HuH-7 (cell line): ENCODE data around the gene TRIM29.

Experiments used
- DNase-seq: peaks from one replicate; pipeline ENCODE4 v3.0.0; 2011; ENCODE audit warnings: low spot score

TRIM29 gene

GRCh38 chr11:120139316-120140069 lies 1.6 kb upstream of the TRIM29 start:
- no peak for DNase-seq

DNA sequence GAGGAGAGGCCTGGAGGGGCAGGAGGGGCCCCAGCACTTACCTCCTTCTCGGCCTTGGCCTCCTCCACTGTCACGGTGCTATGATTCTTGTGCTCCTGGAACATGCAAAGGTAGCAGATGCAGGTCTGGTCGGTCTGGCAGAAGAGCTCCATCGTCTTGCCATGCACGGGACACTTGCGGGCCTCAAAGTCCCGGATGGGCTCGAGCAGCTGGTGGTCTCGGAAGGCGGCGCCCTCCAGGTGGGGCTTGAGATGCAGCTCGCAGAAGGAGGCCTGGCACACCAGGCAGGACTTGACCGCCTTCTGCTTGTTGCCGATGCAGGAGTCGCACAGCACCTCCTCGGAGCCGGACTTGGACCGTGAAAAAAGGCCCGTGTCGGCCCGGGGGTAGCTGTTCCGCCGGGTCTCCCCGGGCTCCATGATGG lies 714 bp downstream of the TRIM29 start:
- DNase-seq: no peak

DNA sequence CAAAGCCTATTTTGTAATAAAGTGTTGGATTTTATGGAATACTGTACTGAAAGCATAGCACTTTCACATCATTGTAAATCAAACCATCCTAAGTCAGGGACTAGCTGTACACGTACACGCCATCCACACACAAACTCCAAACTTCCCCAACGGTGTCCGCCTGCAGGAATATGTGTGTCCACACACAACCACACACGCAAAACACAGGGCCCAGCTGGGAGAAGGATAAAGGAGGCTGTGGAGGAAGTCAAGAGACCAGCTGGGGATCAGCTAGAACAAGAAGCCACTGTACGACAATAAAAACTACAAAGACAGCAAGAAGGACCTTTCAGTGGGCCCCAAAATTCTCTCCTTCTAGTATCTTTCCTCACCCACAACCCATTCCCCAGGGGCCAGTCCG lies 1.6 kb downstream of the TRIM29 start:
- DNase-seq: no peak

- no peak for DNase-seq
These were observed 2.1 kb downstream of the TRIM29 start for GRCh38 chr11:120135838-120136237.

DNA sequence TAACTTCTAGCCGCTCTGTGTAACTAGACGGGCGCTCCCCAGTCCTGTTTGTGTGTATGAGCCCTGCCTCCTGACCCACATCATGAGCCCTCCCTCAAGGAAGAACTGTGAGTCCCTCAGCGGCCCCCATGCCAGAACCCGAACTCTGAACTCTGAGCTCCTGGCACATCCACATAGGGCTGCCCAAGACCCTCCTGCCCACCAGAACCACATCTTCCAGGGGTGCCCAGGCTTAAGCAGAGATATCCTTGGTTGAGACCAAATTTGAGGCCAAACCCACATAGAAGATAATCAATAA lies 3.0 kb downstream of the TRIM29 start:
- DNase-seq: no peak

DNA sequence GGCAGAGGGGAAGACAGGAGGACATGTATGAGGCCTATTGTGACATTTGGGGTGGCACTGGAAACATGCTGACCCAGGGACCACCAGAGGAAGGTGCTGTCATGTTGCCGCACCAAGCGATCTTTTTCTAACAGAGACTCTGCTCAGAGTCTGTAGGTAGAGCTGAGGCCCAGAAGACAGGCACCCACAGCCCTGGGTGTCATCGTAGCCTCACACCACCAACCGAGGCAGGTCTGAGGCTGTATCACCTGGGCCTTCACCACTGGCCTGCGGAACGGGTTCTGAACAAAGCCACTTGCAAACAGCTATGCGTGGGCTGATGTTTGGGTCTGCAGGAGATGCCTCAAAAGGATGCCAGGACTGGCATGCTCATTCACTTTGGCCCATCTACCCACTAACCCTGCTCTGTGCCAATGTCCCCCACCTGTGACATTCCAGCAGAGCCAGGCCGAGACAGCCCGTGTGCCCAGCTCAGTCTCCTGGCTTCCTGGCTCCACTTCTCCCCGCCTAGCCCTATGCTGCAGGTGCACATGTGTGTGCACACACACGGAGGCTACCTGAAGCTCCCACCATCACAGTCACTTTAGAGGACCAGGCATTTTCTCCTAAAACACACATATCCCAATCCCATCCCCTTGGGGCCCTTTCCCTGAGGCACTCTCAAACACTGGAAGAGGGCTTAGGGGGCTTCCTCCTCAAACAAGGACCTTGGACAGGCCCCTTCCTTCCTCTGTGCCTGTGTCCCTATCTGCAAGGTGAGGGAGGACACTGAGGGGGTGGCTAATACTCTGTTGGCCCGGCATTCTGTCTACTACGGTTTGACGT lies 3.6 kb downstream of the TRIM29 start:
- no peak for DNase-seq

DNA sequence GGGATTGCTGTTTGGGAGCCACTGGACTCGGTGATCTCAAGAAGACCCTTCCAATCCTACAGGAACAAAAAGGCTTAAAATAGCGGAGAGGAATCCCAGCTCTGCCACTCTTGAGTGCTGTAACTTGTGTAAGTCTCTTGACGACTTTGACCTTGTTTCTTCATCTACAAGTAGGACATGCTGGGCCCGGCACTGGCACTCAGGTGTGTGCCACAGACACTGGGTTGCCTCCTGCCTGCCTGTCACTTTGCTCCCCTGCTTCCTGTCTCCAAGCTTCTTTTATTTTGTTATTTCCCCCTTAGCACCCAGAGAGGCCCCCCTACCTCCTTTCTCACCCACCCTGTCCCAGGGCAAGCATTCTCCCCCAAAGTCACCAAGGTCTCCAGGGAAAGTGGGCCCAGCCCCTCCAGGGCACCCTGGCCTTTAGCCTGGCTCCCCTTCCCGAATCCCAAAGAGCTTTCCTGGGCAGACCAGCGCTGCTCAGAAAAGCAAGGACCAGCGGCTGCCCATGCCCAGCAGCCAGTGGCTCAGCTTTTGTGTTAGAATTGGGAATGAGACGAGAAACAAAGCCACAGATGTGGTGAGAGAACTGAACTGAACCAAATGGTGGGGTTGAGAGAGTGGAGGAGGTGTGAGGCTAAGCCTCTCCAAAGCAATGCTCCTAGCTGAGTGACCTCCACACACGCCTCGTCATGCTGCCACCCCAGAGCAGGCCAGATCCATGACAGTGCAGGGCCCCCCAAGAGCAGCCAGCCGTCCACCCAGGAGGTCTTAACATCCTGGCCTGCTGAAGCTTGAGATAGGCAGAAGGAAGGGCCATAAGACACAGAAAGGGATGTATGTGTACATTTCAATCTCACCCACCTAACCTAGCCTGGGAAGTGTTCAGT lies 4.5 kb downstream of the TRIM29 start:
- no peak for DNase-seq

DNA sequence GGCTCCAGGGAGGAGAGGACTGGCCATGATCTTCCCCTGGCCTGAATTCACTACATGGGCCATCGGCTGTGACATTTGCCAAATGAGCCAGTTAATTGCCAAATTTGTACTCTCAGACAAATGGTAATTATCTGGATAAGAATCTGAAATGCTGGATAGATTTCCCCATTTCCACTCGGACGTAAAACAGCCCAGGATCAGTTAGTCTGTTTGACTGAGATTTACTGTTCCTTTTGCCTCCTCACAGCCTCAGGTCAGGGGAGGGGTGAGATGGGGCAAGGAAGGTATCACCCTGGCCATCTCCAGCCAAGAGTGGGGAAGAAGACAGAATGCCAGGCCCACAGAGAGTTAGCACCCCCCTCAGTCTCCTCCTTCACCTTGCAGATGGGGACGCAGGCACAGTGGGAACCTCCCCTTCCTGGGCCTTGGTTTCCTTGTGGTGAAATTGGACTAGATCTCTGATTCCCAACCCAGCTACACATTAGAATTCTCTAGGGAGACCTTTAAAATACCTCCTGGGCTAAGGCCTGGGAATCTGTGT lies 5.2 kb downstream of the TRIM29 start:
- DNase-seq: no peak

DNA sequence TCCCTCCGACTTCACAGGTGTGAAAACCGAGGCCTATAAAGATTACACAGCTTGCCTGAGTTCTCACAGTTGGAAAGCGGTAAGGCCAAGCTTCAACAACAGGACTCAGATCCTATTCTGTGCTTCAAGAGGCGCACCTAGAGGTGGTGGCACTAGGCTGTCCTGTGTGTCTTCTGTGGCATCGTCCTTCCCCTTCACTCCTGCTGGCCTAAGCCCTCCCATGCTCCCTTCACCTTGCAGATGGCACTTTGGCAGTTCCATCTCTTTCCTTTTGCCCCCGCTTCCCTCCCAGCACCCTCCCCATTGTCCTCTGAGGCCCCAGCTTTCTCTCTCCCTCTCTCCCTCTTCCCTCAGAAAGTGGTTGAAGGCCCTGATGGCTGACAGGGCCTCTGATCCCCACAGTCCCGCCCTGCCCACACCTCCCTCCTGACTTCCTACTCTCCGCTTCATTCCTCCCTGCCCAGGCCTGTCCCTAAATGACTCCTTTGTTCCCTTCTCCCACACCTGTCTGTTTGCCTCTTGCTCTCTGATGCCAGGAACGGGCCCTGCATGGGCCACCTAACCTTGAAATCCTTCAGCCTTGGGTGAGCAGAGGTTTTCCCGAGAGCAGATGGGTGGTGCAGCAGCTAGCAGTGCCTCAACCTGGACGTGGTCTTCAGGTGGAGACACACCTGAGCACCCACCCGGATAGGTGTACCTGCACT lies 5.8 kb downstream of the TRIM29 start:
- DNase-seq: no peak

GRCh38 chr11:120130991-120131760 lies 6.7 kb downstream of the TRIM29 start:
- no peak for DNase-seq

DNA sequence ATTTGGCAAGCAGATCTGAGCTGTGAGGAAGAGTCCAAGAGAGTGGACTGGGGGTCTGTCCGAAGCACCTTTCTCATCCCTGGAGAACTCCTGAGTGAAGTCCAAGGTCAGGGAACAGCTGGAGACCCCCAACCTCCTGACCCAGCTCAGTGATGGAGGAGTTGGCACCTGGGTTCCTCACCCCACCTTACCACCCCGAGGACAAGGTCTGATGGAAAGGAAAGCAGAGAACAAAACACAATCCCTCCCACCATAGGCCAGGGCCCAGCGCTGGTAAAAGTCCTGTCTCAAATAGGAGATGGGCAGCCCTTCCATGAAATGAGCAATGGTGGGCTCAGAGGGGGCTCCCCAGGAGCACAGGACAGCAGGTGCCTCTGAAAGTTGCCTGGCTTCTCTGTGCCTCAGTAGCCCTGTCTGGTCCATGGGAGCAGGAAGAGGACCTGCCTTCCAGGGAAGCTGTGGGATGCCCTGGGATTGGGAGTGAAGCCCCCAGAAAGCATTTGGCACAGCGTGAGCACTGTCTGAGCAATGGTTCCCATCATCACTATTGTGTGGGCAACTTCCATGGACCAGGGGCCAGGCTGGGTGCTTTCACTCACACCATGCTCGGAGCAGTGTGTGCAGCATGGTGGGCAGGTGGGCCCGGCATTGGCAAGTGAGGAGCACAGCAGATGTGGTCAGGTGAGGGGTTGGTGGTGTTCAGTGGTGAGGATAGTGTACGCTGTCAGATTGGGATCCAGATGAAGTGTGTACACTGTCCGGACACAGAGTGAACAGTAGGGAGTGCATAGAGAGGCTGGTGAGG lies 7.5 kb downstream of the TRIM29 start:
- DNase-seq: no peak

DNA sequence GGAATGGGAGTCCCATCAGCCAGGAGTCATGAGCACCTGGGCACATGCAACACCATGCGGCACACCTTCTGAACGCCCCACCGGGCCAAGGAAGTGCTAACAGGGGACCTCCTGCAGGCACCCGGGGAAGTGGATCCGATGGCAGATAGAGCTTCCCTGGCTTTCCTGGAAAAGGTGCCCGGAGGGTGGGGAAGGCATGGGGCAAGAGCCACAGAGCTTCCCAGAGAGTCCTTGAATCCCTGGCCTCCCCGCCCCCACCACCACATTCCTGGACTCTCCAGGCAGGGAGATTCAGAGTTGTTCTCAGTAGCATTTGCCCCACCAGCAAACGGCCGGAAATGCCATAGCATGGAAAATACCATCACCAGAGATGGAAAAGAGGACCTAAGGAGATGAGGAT lies 8.3 kb downstream of the TRIM29 start:
- no peak for DNase-seq

GRCh38 chr11:120128392-120129119 lies 9.4 kb downstream of the TRIM29 start:
- peak; percentile 64 for DNase-seq

DNA sequence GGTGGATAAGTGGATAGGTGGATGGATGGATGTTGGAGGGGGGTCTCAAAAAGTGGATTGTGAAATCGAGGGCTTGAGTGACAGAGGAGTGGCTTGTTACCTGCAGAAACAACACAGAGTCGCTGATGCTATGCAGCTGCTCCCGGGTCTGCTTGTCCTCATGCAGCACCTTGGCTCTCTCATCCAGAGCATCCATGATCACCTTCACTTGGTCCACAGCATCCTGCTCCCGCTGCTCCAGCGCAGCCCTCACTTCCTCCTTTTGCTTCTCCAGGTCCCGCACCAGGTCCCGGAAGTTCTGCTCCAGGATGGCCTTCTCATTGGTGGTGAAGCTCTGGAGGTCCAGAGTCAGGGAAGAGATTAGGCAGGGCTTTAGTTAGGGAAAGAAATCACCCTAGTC lies 10.7 kb downstream of the TRIM29 start:
- DNase-seq: no peak

GRCh38 chr11:120126620-120127019 lies 11.3 kb downstream of the TRIM29 start:
- no peak for DNase-seq

- DNase-seq: no peak
These were observed 12.4 kb downstream of the TRIM29 start for GRCh38 chr11:120125509-120125908.

- no peak for DNase-seq
These were observed 12.9 kb downstream of the TRIM29 start for GRCh38 chr11:120125024-120125423.

DNA sequence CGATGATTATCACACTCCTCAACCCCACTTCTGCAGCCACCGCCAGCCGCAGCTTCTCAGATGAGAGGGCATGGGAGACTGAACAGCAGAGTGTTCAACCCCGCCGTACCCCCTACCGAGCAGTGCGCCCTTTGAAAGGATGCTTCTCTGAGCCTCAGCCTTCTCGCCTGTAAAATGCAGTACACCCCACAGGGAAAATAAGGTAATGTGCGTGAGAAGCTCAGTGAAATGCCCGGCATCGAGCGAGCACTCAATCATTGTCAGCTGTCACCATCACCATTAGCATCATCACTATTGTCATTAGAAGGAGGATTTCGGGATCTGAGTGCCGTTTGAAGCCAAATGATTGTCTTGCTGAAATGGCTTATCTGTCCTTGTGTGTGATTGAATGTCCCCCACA lies 13.6 kb downstream of the TRIM29 start:
- no peak for DNase-seq

- no peak for DNase-seq
These were observed 14.0 kb downstream of the TRIM29 start for GRCh38 chr11:120123946-120124345.
